COLO668 (cell line): ENCODE results near the gene PPAN.

ENCODE experiments used
- DNase-seq: peaks from one replicate; lab custom pipeline; 2025; ENCODE audit not compliant: unreplicated experiment; lab: John Stamatoyannopoulos, UW

The PPAN gene

GRCh38 chr19:10138879-10139795 is 33.0 kb downstream of the PPAN start:
- no peak for DNase-seq

- DNase-seq = no peak
Observed at GRCh38 chr19:10139952-10140351, 33.8 kb downstream of the PPAN start.

- no peak for DNase-seq
Observed at GRCh38 chr19:10141479-10141878, 35.3 kb downstream of the PPAN start.

- DNase-seq = no peak
Observed at GRCh38 chr19:10141973-10142372, 35.8 kb downstream of the PPAN start.

GRCh38 chr19:10142701-10143375 is 36.7 kb downstream of the PPAN start:
- no peak for DNase-seq

- no peak for DNase-seq
Observed at GRCh38 chr19:10143681-10144080, 37.5 kb downstream of the PPAN start.

GRCh38 chr19:10144361-10144760 is 38.2 kb downstream of the PPAN start:
- no peak for DNase-seq

GRCh38 chr19:10145031-10145430 is 38.9 kb downstream of the PPAN start:
- no peak for DNase-seq

GRCh38 chr19:10146142-10146541 is 40.0 kb downstream of the PPAN start:
- DNase-seq = no peak

- no peak for DNase-seq
Observed at GRCh38 chr19:10149427-10149826, 43.3 kb downstream of the PPAN start.

GRCh38 chr19:10151521-10151920 is 45.4 kb downstream of the PPAN start:
- no peak for DNase-seq

GRCh38 chr19:10152100-10152499 is 45.9 kb downstream of the PPAN start:
- no peak for DNase-seq

GRCh38 chr19:10155839-10156238 is 49.7 kb downstream of the PPAN start:
- no peak for DNase-seq

- DNase-seq = no peak
Observed at GRCh38 chr19:10158071-10158470, 51.9 kb downstream of the PPAN start.

GRCh38 chr19:10158485-10158884 is 52.3 kb downstream of the PPAN start:
- no peak for DNase-seq

- DNase-seq = no peak
Observed at GRCh38 chr19:10159610-10160009, 53.4 kb downstream of the PPAN start.
